ENCODE data around the gene RMRP.
"Not testable (repeated sequence)": the region's sequence is repeated elsewhere in the genome, so short reads cannot be mapped to it uniquely, and the experiment has no call there.

Gene RMRP

DNA sequence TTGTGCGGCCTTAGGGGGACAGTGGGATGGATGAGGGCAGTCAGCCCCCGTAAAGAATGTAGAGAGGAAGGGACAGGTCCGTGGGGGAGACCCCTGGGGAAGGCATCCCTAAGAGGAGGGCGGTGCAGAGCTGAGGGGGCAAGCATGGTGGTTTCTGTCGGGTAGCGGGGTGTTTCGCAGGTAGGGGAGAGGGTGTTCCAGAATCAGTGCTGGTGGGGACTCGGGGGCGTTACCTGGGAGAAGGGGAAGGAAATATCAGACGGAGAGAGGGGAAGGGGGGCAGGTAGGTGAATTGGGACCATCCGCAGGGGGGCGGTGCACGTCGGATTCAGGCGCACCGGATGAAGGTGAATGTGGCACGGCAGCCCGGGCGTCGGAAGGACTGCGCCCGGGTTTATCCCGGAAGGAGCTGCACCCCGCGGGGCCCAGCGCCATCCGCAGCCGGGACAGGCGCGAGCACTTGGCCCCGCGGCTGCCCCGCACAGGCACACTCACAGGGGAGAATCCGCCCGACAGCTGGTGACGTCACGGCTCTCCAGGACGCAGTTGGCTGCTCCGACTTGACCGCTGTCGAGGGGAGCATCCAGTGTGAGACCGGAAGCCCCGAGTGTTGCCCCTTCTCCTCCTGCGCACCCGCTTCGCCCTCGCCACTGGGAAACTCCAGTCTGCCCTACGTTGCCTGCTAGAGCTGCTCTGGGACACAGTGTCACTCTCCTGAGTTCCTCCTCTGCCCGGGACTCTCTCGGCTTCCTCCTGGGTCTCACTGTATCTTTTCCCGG is 40.9 kb downstream of the RMRP start:
- peak overlapping the region; percentile 71 for H3K4me2 ChIP-seq (ENCODE audit: insufficient read depth, low read length)
- no peak overlapping the region for H3K4me3 ChIP-seq (ENCODE audit: low read depth in 1 of 2, low read length in 2 of 2)
- peaks cover 19% of the 10 kb centered on the region for H3K79me2 ChIP-seq (ENCODE audit: insufficient read depth, low read length)
- H3K9me3 ChIP-seq (ENCODE audit: insufficient read depth, low read length, severe bottlenecking) = no peaks in the 10 kb centered on the region
- H2AFZ ChIP-seq (ENCODE audit: low read depth, low read length) = no peak overlapping the region
- H3K36me3 ChIP-seq (ENCODE audit: insufficient read depth, low read length) = peaks cover 5% of the 10 kb centered on the region; the same call in 1 of the 2 replicates
- peaks cover 71% of the 10 kb centered on the region for H3K4me1 ChIP-seq (ENCODE audit: insufficient read depth, low read length)
- H3K9ac ChIP-seq (ENCODE audit: low read depth, low read length) = peak overlapping the region; percentile 70
- H3K27ac ChIP-seq (ENCODE audit: low read length) = peak overlapping the region; percentile 99
- no peak for DNase-seq
- TF ChIP-seq, protein P1, sequence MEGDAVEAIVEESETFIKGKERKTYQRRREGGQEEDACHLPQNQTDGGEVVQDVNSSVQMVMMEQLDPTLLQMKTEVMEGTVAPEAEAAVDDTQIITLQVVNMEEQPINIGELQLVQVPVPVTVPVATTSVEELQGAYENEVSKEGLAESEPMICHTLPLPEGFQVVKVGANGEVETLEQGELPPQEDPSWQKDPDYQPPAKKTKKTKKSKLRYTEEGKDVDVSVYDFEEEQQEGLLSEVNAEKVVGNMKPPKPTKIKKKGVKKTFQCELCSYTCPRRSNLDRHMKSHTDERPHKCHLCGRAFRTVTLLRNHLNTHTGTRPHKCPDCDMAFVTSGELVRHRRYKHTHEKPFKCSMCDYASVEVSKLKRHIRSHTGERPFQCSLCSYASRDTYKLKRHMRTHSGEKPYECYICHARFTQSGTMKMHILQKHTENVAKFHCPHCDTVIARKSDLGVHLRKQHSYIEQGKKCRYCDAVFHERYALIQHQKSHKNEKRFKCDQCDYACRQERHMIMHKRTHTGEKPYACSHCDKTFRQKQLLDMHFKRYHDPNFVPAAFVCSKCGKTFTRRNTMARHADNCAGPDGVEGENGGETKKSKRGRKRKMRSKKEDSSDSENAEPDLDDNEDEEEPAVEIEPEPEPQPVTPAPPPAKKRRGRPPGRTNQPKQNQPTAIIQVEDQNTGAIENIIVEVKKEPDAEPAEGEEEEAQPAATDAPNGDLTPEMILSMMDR (IDR thresholded peaks at IDR 0.05; ENCODE audit: borderline replicate concordance, extremely low read depth, low read length, poor library complexity, severe bottlenecking) = no peak
- no peak for TF ChIP-seq EZH2 (IDR thresholded peaks at IDR 0.05; ENCODE audit: borderline replicate concordance, low read depth, low read length, severe bottlenecking)
- ATAC-seq (ENCODE audit: insufficient read depth, low read depth) = no peak
- H3K27me3 ChIP-seq (ENCODE audit: insufficient read depth, low read length, poor library complexity) = no peaks in the 10 kb centered on the region
- H4K20me1 ChIP-seq (ENCODE audit: insufficient read depth, low read length) = no peaks in the 10 kb centered on the region

DNA sequence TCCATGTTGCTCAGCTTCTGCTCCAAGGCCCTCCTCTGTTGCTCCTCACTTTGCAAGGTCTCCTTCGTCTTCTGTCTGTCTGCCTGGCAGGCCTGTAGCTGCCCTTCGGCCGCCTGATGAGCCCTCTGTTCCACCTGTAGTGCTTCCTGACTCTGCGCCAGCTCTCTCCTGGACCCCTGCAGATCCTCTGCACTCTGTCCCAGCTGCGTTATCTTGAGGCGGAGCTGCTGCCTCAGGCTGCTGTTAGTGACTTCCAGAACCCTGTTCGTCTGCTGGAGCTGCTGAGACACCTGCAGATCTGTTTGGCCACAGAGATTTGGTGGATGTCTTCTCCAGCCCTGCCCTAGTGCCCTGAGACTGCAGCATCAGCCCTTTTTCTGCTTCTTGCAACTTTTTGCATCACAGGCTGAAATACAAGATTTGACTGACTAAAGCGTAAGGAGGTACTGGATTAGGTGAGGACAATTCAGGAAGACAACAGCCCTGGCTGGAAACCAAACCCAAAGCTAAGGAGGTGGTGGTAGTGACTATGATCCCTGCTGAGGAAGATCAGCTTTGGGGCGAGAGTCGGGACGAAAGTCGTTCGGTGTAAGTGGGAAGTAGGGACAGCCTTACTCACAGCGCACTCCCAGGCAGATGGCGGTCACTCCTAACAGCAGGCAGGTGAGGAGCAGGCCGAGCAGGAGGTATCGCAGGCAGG is 41.7 kb downstream of the RMRP start:
- Histone ChIP-seq H3K4me1 (ENCODE audit: insufficient read depth, low read length) (peaks cover 64% of the 10 kb centered on the region), H3K36me3 (ENCODE audit: insufficient read depth, low read length) (peaks cover 5% of the 10 kb centered on the region; the same call in 1 of the 2 replicates), H4K20me1 (ENCODE audit: insufficient read depth, low read length) (no peaks in the 10 kb centered on the region), H3K9me3 (ENCODE audit: insufficient read depth, low read length, severe bottlenecking) (no peaks in the 10 kb centered on the region), H3K9ac (ENCODE audit: low read depth, low read length) (peak overlapping the region; percentile 70), H3K27ac (ENCODE audit: low read length) (peak overlapping the region; percentile 99), H2AFZ (ENCODE audit: low read depth, low read length) (no peak overlapping the region), H3K79me2 (ENCODE audit: insufficient read depth, low read length) (peaks cover 19% of the 10 kb centered on the region), H3K4me3 (ENCODE audit: low read depth in 1 of 2, low read length in 2 of 2) (peak overlapping the region in 1 of 2 experiments; percentile 27; a peak in 1 of 4 replicates), H3K27me3 (ENCODE audit: insufficient read depth, low read length, poor library complexity) (no peaks in the 10 kb centered on the region), H3K4me2 (ENCODE audit: insufficient read depth, low read length) (peak overlapping the region; percentile 71)
- ATAC-seq (ENCODE audit: insufficient read depth, low read depth) = no peak
- TF ChIP-seq, protein P1 (IDR thresholded peaks at IDR 0.05; ENCODE audit: borderline replicate concordance, extremely low read depth, low read length, poor library complexity, severe bottlenecking) = no peak
- TF ChIP-seq EZH2 (IDR thresholded peaks at IDR 0.05; ENCODE audit: borderline replicate concordance, low read depth, low read length, severe bottlenecking) = no peak
- peak; percentile 56 for DNase-seq

DNA sequence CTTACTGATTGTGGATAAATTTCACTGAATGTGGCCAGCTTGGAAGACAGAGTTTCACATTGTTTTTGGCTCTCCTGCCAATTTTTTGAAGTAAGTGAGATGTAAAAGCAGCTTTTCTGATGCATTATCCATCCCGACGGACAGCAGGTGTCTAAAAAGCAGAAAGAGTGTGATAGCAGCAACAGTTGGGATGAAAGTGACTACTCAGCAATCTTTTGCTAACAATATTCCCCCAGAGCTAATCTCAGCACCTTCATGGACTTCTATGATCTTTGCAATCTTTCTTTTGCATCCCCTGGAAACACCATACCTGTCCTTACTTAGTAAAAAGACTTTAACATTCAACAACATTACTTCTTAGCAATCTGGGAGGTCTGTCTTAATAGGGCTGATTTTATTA is 45.0 kb downstream of the RMRP start:
- H2AFZ ChIP-seq (ENCODE audit: low read depth, low read length) = no peak overlapping the region
- H3K27me3 ChIP-seq (ENCODE audit: insufficient read depth, low read length, poor library complexity) = no peaks in the 10 kb centered on the region
- peaks cover 37% of the 10 kb centered on the region for H3K4me1 ChIP-seq (ENCODE audit: insufficient read depth, low read length)
- ATAC-seq (ENCODE audit: insufficient read depth, low read depth) = no peak
- no peaks in the 10 kb centered on the region; the same call in none of the 2 replicates for H4K20me1 ChIP-seq (ENCODE audit: insufficient read depth, low read length)
- no peak overlapping the region for H3K4me3 ChIP-seq (ENCODE audit: low read depth in 1 of 2, low read length in 2 of 2)
- DNase-seq = no peak
- H3K79me2 ChIP-seq (ENCODE audit: insufficient read depth, low read length) = peaks cover 23% of the 10 kb centered on the region
- H3K4me2 ChIP-seq (ENCODE audit: insufficient read depth, low read length) = no peak overlapping the region
- no peaks in the 10 kb centered on the region for H3K9me3 ChIP-seq (ENCODE audit: insufficient read depth, low read length, severe bottlenecking)
- TF ChIP-seq EZH2 (IDR thresholded peaks at IDR 0.05; ENCODE audit: borderline replicate concordance, low read depth, low read length, severe bottlenecking) = no peak
- TF ChIP-seq, protein P1 (IDR thresholded peaks at IDR 0.05; ENCODE audit: borderline replicate concordance, extremely low read depth, low read length, poor library complexity, severe bottlenecking) = no peak
- no peak overlapping the region; the same call in 1 of the 2 replicates for H3K27ac ChIP-seq (ENCODE audit: low read length)
- peaks cover 34% of the 10 kb centered on the region for H3K36me3 ChIP-seq (ENCODE audit: insufficient read depth, low read length)
- no peak overlapping the region for H3K9ac ChIP-seq (ENCODE audit: low read depth, low read length)

DNA sequence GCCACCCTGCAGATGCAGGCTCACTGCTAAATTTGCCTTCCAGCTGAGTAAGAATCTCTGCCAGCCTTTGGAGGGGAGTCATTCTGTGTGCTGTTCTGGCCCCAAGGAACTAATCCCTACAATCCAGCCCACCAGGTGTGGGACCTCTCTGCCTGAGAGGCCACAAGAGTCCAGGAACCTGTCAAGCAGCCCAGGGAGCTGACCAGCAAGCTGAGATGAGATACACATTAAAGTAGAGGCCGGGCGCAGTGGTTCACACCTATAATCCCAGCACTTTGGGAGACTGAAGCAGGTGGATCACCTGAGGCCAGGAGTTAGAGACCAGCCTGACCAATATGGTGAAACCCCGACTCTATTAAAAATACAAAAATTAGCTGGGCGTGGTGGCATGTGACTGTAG is 45.8 kb downstream of the RMRP start:
- not testable (repeated sequence) for ATAC-seq (ENCODE audit: insufficient read depth, low read depth); DNase-seq; H3K9me3 ChIP-seq (ENCODE audit: insufficient read depth, low read length, severe bottlenecking); H2AFZ ChIP-seq (ENCODE audit: low read depth, low read length); H4K20me1 ChIP-seq (ENCODE audit: insufficient read depth, low read length); H3K4me3 ChIP-seq (ENCODE audit: low read depth in 1 of 2, low read length in 2 of 2); H3K9ac ChIP-seq (ENCODE audit: low read depth, low read length); H3K4me2 ChIP-seq (ENCODE audit: insufficient read depth, low read length); H3K27ac ChIP-seq (ENCODE audit: low read length); H3K27me3 ChIP-seq (ENCODE audit: insufficient read depth, low read length, poor library complexity)
- H3K79me2 ChIP-seq (ENCODE audit: insufficient read depth, low read length) = peaks cover 23% of the 10 kb centered on the region
- H3K36me3 ChIP-seq (ENCODE audit: insufficient read depth, low read length) = peaks cover 42% of the 10 kb centered on the region
- peaks cover 37% of the 10 kb centered on the region for H3K4me1 ChIP-seq (ENCODE audit: insufficient read depth, low read length)

Measured in DND-41 (cell line).